ENCODE measurements around the gene STAM2. TPM values are rescaled to one million over a fixed set of nuclear protein-coding genes. Genes with fewer than 3 reads are reported as not detected.

The STAM2 gene
- total and polyA plus RNA-seq, 2 of the 13 experiments (the other 11 are each of a cell fraction or from before 2014, with no cell fraction given) = 14.7 to 24.1 TPM

DNA sequence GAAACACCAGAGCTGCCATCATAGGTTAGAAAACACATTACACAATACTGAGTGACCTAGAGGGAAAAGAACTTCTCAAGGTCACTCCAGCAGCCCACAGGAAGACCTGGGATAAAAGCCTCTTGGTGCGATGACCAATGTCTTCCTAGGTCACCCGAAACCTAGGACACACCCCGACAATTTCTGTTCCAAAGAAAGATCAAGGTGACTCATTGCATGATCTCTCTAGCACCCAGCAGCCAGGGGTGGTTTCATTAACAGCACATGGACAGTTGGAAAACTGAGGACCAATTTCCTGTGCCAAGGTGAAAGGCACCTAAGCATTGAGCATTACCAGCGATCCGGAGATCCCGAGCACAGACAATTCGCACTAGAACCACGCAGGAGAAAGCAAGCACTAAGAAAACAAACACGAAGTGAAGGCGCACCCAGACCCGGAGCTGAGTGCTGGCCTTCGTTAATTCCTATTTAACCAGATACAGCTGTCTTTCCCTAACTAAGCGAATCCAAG lies 78.2 kb downstream of the STAM2 start:
- Histone ChIP-seq H3K4me3 (replicated peaks in 1 of 3; ENCODE audit: insufficient read depth in 1 of 3, low read depth in 2 of 3, low read length in 3 of 3) (peak overlapping the region in 2 of 3 experiments; percentile 45 to 71; a peak in 3 of 6 replicates), H2AFZ (ENCODE audit: low read length) (no peak overlapping the region), H3K79me2 (ENCODE audit: insufficient read depth, low read length) (no peaks in the 10 kb centered on the region), H4K20me1 (ENCODE audit: insufficient read depth, low read length) (no peaks in the 10 kb centered on the region), H3K9ac (ENCODE audit: insufficient read depth, low read depth, low read length) (no peak overlapping the region), H3K4me2 (ENCODE audit: low read depth, low read length) (peak overlapping the region; percentile 77), H3K27ac (ENCODE audit: extremely low read length, insufficient read depth, low read length) (no peak overlapping the region), H3K36me3 (replicated peaks in 1 of 2; ENCODE audit: control insufficient read depth in 1 of 2, insufficient read depth in 2 of 2, low read length in 2 of 2) (no peaks in the 10 kb centered on the region), H3K27me3 (ENCODE audit: control insufficient read depth in 1 of 2, insufficient read depth in 2 of 2, low read length in 2 of 2) (peaks cover 21 to 77% of the 10 kb centered on the region in 2 experiments; a peak in 4 of 5 replicates), H3K9me3 (ENCODE audit: low read length) (no peaks in the 10 kb centered on the region), H3K4me1 (ENCODE audit: insufficient read depth, low read length) (peaks cover 38% of the 10 kb centered on the region)
- CTCF ChIA-PET (ENCODE audit: low intra/inter-chr PET ratio, low total read pairs) = no interaction called here
- WGBS (ENCODE audit: low lambda C conversion rate) = 3% methylated on average over 13 of the region's 13 CpGs
- ATAC-seq (peak; percentile 55), DNase-seq (ENCODE audit: low spot score) (peak; percentile 65), FAIRE-seq (peak; percentile 63)
- BruUV-seq (replicated peaks) = no TSS peak
- intact Hi-C loops (cut with micrococcal nuclease; ENCODE audit: unreplicated experiment) = no loop called here
- POLR2A ChIA-PET = no interaction called here
- in situ Hi-C loops (cut with HindIII; ENCODE audit: extremely low pct_ligation_motif_present, low pct_unique_long_range_greater_than_20kb) = no loop called here
- TF ChIP-seq SMYD3 (CRISPR knock-in tag; IDR thresholded peaks at IDR 0.05) = no peak
- no peak for TF ChIP-seq RFX3 (CRISPR knock-in tag; IDR thresholded peaks at IDR 0.05)
- 0 out of 2 replicates have a peak, but pooled peaks have one; percentile 6 for TF ChIP-seq FOXA3 (CRISPR knock-in tag; IDR thresholded peaks at IDR 0.05)
- no peak for TF ChIP-seq SIN3B (IDR thresholded peaks at IDR 0.05; ENCODE audit: low read length)
- TF ChIP-seq ZNF18 (CRISPR knock-in tag; IDR thresholded peaks at IDR 0.05; ENCODE audit: insufficient replicate concordance) = no peak
- peak; percentile 72; the same call in 1 of the 2 replicates for TF ChIP-seq CEBPB (IDR thresholded peaks at IDR 0.05; ENCODE audit: borderline replicate concordance, low read depth, low read length)
- peak; percentile 60 for TF ChIP-seq CEBPG (CRISPR knock-in tag; IDR thresholded peaks at IDR 0.05)
- TF ChIP-seq STAG1 (CRISPR knock-in tag; IDR thresholded peaks at IDR 0.05) = no peak
- TF ChIP-seq, protein P1, sequence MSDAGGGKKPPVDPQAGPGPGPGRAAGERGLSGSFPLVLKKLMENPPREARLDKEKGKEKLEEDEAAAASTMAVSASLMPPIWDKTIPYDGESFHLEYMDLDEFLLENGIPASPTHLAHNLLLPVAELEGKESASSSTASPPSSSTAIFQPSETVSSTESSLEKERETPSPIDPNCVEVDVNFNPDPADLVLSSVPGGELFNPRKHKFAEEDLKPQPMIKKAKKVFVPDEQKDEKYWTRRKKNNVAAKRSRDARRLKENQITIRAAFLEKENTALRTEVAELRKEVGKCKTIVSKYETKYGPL (CRISPR knock-in tag; IDR thresholded peaks at IDR 0.05) = 0 out of 2 replicates have a peak, but pooled peaks have one; percentile 61
- TF ChIP-seq UBTF (CRISPR knock-in tag; IDR thresholded peaks at IDR 0.05) = no peak
- TF ChIP-seq, protein P2, sequence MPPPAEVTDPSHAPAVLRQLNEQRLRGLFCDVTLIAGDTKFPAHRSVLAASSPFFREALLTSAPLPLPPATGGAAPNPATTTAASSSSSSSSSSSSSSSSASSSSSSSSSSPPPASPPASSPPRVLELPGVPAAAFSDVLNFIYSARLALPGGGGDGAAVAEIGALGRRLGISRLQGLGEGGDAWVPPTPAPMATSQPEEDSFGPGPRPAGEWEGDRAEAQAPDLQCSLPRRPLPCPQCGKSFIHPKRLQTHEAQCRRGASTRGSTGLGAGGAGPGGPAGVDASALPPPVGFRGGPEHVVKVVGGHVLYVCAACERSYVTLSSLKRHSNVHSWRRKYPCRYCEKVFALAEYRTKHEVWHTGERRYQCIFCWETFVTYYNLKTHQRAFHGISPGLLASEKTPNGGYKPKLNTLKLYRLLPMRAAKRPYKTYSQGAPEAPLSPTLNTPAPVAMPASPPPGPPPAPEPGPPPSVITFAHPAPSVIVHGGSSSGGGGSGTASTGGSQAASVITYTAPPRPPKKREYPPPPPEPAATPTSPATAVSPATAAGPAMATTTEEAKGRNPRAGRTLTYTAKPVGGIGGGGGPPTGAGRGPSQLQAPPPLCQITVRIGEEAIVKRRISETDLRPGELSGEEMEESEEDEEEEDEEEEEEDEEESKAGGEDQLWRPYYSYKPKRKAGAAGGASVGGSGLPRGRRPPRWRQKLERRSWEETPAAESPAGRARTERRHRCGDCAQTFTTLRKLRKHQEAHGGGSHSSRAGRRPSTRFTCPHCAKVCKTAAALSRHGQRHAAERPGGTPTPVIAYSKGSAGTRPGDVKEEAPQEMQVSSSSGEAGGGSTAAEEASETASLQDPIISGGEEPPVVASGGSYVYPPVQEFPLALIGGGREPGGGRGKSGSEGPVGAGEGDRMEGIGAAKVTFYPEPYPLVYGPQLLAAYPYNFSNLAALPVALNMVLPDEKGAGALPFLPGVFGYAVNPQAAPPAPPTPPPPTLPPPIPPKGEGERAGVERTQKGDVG (CRISPR knock-in tag; IDR thresholded peaks at IDR 0.05; ENCODE audit: borderline replicate concordance) = no peak
- no peak for TF ChIP-seq FLYWCH1 (CRISPR knock-in tag; IDR thresholded peaks at IDR 0.05)
- peak; percentile 79 for TF ChIP-seq FOSL2 (CRISPR knock-in tag; IDR thresholded peaks at IDR 0.05)
- TF ChIP-seq ARHGAP35 (CRISPR knock-in tag; IDR thresholded peaks at IDR 0.05; ENCODE audit: borderline replicate concordance) = no peak
- peak; percentile 57 for TF ChIP-seq GATAD2A (CRISPR knock-in tag; IDR thresholded peaks at IDR 0.05)
- no peak for TF ChIP-seq ZNF33A (CRISPR knock-in tag; IDR thresholded peaks at IDR 0.05; ENCODE audit: borderline replicate concordance)
- TF ChIP-seq ZNF674 (CRISPR knock-in tag; IDR thresholded peaks at IDR 0.05; ENCODE audit: low read depth) = no peak
